Esophagus muscularis mucosa (tissue), 4 donors: ENCODE results near the gene GOLGA3.

Experiments
- CTCF ChIP-seq, 3 experiments: fragments of 200-600 bp in 2 of 3; fragments of 450-650 bp in 1 of 3; sonication (generic) in 2 of 3; IDR thresholded peaks; one replicate each; pipeline ENCODE4 v1.5.1; 2017 to 2019; ENCODE audit warnings: antibody characterized with exemption in 3 of 3, mild to moderate bottlenecking in 2 of 3, moderate library complexity in 1 of 3
- EP300 ChIP-seq: sonication (generic); formaldehyde crosslinking; IDR thresholded peaks from one replicate; pipeline ENCODE4 v1.6.1; 2017; ENCODE audit warnings: antibody characterized with exemption
- POLR2A ChIP-seq: fragments of 450-650 bp; IDR thresholded peaks from one replicate; pipeline ENCODE4 v1.6.1; 2017; ENCODE audit warnings: antibody characterized with exemption, moderate library complexity, mild to moderate bottlenecking, low read depth

- TF ChIP-seq CTCF (IDR thresholded peaks at IDR 0.05): no peak
- no peak for TF ChIP-seq POLR2A
- no peak for TF ChIP-seq EP300
These were observed 44.6 kb downstream of the GOLGA3 start for GRCh38 chr12:132783917-132784531.
